ENCODE measurements around the gene LKAAEAR1. TPM values are rescaled to one million over a fixed set of nuclear protein-coding genes. Genes with fewer than 3 reads are reported as not detected.
A peak's percentile ranks its signal among the peaks of the same experiment; 100 is the strongest.

LKAAEAR1 gene
- total and polyA plus RNA-seq, 2 of the 13 experiments (the other 11 are each of a cell fraction or from before 2014, with no cell fraction given) = not detected

DNA sequence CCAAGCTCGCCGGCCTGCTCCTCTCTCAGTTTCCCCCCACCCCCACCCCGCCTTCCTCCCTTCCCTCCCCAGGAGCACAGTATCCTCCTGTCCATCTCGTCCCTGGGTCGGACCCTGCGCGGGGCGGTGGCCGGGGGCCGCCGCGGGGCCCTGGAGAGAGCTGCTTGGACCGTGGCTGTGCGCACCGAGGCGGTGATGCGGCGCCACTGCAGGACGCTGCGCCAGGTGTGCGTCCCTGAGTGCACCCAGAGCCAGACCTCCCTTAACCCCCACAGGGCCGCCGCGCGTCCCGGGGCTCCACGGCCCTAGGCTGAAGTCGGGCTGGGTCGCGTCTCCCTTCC lies 46.0 kb downstream of the LKAAEAR1 start:
- H3K27ac ChIP-seq (ENCODE audit: extremely low read length, insufficient read depth, low read length) = no peak overlapping the region
- no peak overlapping the region for H3K4me3 ChIP-seq (replicated peaks in 1 of 3; ENCODE audit: insufficient read depth in 1 of 3, low read depth in 2 of 3, low read length in 3 of 3)
- WGBS (ENCODE audit: low lambda C conversion rate) = 98% methylated on average over 30 of the region's 30 CpGs
- POLR2A ChIA-PET = interaction anchor here (4.6 to 10.1 kb wide), 2 partner anchors 15 to 58 kb away, joined by 32 to 252 read pairs; partner anchors contain the start of genes PRPF6, SAMD10 and SOX18
- H2AFZ ChIP-seq (ENCODE audit: low read length) = no peak overlapping the region
- CTCF ChIA-PET (ENCODE audit: low intra/inter-chr PET ratio, low total read pairs) = no interaction called here
- H4K20me1 ChIP-seq (ENCODE audit: insufficient read depth, low read length) = no peaks in the 10 kb centered on the region
- no peaks in the 10 kb centered on the region for H3K27me3 ChIP-seq (ENCODE audit: control insufficient read depth in 1 of 2, insufficient read depth in 2 of 2, low read length in 2 of 2)
- peak; percentile 47 for TF ChIP-seq AGO2 (optimal IDR thresholded peaks at IDR 0.05; ENCODE audit: low read depth, low read length)
- peak; percentile 69 for TF ChIP-seq RBFOX2 (IDR thresholded peaks at IDR 0.05; ENCODE audit: low read depth, low read length)
- no peak for TF ChIP-seq ZNF629 (CRISPR knock-in tag; conservative IDR thresholded peaks at IDR 0.05)
- TF ChIP-seq AGO1 (IDR thresholded peaks at IDR 0.05; ENCODE audit: low read depth, low read length, poor library complexity, severe bottlenecking) = peak; percentile 1
- DNase-seq (ENCODE audit: low spot score) = no peak
- in situ Hi-C loops (cut with HindIII; ENCODE audit: extremely low pct_ligation_motif_present, low pct_unique_long_range_greater_than_20kb) (no loop called here), intact Hi-C loops (cut with micrococcal nuclease; ENCODE audit: unreplicated experiment) (no loop called here)
- peaks cover 18% of the 10 kb centered on the region for H3K79me2 ChIP-seq (ENCODE audit: insufficient read depth, low read length)
- no peak for ATAC-seq
- no TSS peak for BruUV-seq (replicated peaks)
- H3K4me2 ChIP-seq (ENCODE audit: low read depth, low read length) = no peak overlapping the region
- peaks cover 65% of the 10 kb centered on the region for H3K4me1 ChIP-seq (ENCODE audit: insufficient read depth, low read length)
- no peak overlapping the region for H3K9ac ChIP-seq (ENCODE audit: insufficient read depth, low read depth, low read length)
- no peak for FAIRE-seq
- H3K9me3 ChIP-seq (ENCODE audit: low read length) = no peaks in the 10 kb centered on the region
- H3K36me3 ChIP-seq (replicated peaks in 1 of 2; ENCODE audit: control insufficient read depth in 1 of 2, insufficient read depth in 2 of 2, low read length in 2 of 2) = peaks cover 8 to 10% of the 10 kb centered on the region in 2 experiments; a peak in 3 of 5 replicates

DNA sequence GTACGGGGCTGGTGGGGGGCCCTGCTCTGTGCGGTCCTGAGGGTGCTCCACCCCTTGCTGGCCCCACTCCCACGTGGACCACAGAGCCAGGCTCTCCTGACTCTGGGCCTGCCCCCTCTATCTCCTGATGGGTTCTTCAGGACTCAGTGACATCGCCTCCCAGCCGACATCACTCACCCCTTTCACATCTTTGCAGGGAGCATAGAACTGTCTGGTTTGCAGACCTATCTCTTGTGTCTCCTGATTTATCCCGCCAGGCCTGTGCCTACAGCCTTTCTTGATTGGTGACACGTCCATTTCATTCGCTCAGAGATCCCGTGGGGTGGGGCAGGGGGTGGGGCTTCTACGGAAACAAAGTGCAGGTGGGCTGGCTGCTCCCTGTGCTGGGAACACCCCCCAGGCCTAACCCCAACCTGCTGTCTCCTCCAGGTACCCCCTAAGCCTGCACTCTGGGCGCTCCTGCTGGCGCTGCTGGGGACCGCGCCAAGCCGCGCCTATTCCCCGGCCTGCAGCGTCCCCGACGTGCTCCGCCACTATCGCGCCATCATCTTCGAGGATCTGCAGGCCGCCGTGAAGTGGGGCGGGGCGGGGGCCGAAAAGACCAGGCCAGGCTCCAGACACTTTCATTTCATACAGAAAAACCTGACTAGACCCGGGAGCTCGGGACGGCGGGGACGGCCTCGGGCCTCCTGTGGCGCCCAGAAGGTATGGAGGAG lies 46.5 kb downstream of the LKAAEAR1 start:
- ATAC-seq (no peak), DNase-seq (ENCODE audit: low spot score) (no peak), FAIRE-seq (no peak)
- Histone ChIP-seq H3K27ac (ENCODE audit: extremely low read length, insufficient read depth, low read length) (peak overlapping the region; percentile 82), H3K4me1 (ENCODE audit: insufficient read depth, low read length) (peaks cover 63% of the 10 kb centered on the region), H3K4me2 (ENCODE audit: low read depth, low read length) (peak overlapping the region; percentile 92), H4K20me1 (ENCODE audit: insufficient read depth, low read length) (no peaks in the 10 kb centered on the region), H3K9ac (ENCODE audit: insufficient read depth, low read depth, low read length) (peak overlapping the region; percentile 82), H2AFZ (ENCODE audit: low read length) (no peak overlapping the region), H3K79me2 (ENCODE audit: insufficient read depth, low read length) (peaks cover 18% of the 10 kb centered on the region), H3K4me3 (replicated peaks in 1 of 3; ENCODE audit: insufficient read depth in 1 of 3, low read depth in 2 of 3, low read length in 3 of 3) (peak overlapping the region; percentile 57 to 84 (median 71)), H3K27me3 (ENCODE audit: control insufficient read depth in 1 of 2, insufficient read depth in 2 of 2, low read length in 2 of 2) (no peaks in the 10 kb centered on the region), H3K36me3 (replicated peaks in 1 of 2; ENCODE audit: control insufficient read depth in 1 of 2, insufficient read depth in 2 of 2, low read length in 2 of 2) (peaks cover 10 to 12% of the 10 kb centered on the region in 2 experiments; a peak in 3 of 5 replicates), H3K9me3 (ENCODE audit: low read length) (no peaks in the 10 kb centered on the region)
- POLR2A ChIA-PET = interaction anchor here (1.3 to 10.1 kb wide), 7 partner anchors 9 to 379 kb away, joined by 5 to 252 read pairs (median 32); partner anchors contain the start of genes PRPF6, RTEL1, SAMD10 and SOX18
- CTCF ChIA-PET (ENCODE audit: low intra/inter-chr PET ratio, low total read pairs) = no interaction called here
- WGBS (ENCODE audit: low lambda C conversion rate) = 85% methylated on average over 34 of the region's 36 CpGs
- in situ Hi-C loops (cut with HindIII; ENCODE audit: extremely low pct_ligation_motif_present, low pct_unique_long_range_greater_than_20kb) (no loop called here), intact Hi-C loops (cut with micrococcal nuclease; ENCODE audit: unreplicated experiment) (loop anchor here (2.0 kb wide), 1 partner anchor 19 kb away; no protein-coding TSS in a partner anchor)
- no TSS peak for BruUV-seq (replicated peaks)
- TF ChIP-seq ZNF724P (CRISPR knock-in tag; IDR thresholded peaks at IDR 0.05; ENCODE audit: borderline replicate concordance) (no peak), SALL2 (CRISPR knock-in tag; IDR thresholded peaks at IDR 0.05) (peak; percentile 52; the same call in 1 of the 2 replicates), ZNF547 (CRISPR knock-in tag; IDR thresholded peaks at IDR 0.05) (no peak), SPEN (CRISPR knock-in tag; IDR thresholded peaks at IDR 0.05; ENCODE audit: low read depth) (peak; percentile 3; the same call in 1 of the 2 replicates), RERE (CRISPR knock-in tag; IDR thresholded peaks at IDR 0.05; ENCODE audit: low read depth) (no peak), ZNF792 (CRISPR knock-in tag; IDR thresholded peaks at IDR 0.05) (0 out of 2 replicates have a peak, but pooled peaks have one; percentile 26)

All from HepG2 (cell line).